ENCODE data around the gene SCAMP4.

The SCAMP4 gene

DNA sequence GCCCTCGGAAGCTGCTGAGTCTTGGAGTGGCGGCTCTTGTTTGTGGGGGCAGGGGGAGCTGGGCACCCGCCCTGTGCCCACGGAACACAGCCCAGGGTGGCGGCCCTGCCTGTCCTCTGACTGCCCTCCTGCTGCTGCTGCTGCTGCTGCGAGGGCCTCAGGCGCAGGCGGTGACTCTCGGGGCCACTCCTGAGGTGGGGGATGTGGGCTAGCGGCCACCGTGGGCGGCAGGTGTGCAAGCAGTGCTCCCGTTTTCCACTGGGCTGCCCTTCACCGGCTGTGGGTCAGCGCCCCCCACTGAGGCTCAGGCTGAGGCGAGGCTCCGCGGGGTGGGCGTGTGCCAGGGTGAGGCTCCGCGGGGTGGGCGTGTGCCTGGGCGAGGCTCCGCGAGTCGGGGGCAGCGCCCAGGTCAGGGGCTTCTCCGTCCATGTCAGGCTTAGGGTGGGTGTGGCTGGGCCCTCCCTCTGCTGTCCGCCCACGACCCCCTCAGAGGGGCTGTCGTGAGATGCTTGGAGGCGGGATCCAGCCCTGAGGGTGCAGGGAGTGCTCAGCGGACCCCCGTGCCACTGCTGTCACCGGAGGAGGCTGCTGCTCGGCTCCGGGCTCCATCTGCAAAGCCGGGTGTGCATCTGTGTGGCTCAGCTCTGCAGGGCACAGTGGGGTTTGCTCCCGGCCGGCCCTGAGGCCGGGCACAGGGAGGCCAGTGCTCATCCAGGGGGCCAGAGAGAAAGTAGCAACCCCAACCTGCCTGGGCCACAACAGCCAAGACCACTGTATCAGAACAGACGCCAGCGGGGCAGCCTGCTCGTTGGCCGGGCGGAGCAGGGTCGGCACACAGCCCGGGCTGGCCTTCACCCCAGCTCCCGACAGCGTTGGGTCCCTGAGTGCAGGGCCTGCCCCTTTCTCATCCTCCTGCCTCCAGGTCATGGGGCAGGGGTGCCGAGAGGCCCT is 50.2 kb downstream of the SCAMP4 start:
- DNase-seq = peak in 2 of 56 donors; percentile 24 to 35

DNA sequence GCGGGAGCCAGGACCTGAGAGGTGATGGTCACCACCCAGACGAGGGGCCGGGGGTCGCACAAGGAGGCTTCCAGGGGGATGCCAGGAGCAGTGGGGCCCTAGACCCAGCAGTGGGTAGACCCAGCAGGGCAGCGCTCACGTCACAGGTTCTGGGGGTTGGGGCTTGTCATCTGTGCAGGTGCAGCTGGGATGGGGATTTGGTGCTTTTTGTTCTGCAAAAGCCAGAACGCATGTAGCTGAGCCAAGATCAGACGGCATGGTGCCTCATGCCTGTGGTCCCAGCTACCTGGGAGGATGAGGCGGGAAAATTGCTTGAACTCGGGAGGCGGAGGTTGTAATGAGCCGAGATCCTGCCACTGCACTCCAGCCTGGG is 50.9 kb downstream of the SCAMP4 start:
- DNase-seq = no peak

DNA sequence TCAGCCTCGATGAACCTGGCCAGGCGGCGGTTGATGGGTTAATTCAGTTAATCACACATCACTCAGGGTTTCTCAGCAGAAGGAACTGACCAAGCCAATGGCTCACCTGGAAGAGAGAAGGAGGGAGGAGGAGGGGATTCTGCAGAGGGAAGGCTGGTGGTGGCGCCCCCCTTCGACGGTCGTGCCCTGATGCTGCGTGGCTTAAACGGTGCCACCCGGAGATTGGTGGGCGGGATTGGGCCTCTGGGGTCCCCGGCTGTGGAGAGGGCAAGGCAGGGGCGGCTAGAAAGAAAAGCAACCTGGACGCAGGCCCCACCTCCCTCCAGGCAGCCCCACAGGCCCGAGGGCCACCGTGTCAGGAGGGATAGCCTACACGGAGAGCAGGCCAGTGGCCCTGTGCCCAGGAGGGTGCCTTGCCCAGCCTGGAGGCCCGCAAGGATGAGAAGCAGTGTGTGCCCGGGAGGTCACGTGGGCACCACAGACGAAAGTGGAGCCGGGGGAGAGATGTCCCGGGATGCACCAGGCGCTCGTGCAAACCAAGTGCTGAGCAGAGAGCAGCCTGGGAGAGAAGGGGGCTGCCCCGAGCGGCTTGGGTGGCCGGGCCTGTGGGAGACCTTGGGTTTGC is 51.8 kb downstream of the SCAMP4 start:
- peak in 55 of 56 donors; percentile 16 to 95 (median 81) for DNase-seq

DNA sequence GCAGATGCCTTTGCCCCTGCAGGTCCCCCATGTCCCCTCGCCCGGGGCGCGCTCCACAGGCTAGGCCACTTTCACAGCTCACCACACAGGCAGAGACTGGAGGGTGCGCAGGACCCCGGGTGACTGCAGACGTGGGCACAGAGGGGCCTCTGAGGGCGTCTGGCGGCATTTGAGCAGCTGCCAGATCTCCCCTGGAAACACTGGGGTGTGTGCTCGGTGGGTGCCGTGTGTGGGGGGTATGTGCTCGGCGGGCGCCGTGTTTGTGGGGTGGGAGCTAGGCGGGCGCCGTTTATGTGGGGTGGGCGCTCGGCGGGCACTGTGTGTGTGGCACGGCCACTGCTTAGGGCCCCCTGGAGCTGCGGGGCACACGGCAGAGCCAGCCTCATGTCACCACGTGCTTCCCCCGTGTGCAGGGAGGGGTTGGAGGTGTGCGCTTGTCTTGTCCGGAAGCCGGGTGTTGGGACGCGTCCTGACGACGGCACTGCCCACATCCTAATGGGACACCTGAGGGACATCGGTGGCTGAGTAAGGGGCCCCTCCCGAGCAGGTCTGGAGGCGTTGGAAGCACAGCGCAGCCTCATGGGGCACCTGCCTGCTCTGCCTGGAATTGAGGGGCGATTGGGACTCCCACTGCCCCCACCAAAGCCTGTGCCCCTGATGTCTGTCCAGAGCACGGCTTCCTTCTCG is 52.5 kb downstream of the SCAMP4 start:
- no peak for DNase-seq

DNA sequence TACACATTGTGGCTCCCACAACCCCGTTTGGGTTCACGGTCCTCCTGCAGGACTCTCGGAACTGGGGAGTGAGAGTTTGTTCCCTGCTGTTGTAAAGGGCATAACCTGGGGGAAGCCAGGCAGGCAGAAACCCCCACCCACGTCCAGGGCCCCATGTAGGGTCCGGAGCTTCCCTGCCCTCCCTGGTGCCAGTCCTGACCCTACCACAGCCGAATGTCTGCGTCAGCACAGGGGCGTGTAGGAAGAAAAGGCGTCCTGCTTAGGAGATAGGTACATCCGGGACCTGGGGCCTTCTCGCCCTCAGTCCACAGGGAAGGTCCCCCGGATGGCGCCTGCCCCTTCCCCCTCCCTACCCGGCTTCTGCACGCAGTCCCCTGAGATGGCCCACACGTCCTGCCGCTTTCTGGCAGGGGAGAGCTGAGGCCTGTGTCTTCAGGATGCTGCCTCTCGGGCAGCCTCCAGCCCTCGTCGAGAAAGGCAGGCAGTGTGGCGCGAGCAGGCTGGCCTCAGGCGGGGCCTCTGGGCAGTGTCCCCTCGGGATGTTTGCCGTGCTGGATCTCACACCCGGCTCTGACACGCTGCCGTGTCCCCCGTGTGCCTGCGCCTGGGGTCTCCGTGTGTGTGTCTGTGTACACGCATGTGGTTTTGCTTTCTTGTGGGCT is 54.9 kb downstream of the SCAMP4 start:
- DNase-seq = no peak

DNA sequence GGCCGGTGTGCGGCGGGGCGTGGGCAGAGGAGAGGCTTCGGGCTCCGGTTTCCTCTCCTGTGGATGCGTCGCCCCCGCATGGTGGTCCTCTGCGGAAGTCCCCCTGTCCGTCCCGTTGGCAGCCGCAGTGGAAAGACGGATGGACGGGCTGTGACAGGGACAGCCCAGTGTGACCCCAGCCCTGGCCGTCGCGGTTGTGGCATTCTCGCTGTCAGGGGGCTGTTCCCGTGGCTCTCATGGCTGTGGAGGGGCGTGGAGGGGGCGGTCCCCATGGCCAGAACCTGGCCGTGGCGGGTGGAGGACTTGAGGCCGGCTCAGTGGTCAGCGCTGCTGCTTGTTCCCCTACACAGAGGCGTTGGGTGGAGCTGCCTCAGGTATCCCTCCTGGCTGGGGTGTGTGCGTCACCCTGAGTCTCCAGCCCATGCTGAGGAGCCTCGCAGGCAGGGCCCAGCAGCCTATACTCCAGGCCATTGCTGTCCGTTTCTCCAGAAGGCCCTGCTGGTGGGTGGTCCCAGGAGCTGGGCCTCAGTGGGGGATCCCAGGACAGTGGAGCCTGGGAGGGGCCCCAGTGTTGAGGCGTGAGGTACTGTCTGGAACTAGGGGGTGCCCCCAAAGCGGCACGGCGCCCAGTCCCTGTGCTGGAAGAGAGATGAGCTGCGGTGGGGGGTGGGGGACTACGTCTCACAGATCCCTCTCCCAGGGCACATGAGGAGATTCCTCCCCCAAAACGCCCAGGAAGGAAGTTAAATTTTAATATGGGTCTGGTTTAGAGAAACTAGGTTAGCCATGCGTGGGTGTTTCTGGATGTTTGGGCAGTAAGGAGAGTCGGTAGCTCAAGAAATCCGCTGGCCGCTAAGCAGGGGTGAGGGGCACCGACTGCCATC is 56.0 kb downstream of the SCAMP4 start:
- no peak for DNase-seq

DNA sequence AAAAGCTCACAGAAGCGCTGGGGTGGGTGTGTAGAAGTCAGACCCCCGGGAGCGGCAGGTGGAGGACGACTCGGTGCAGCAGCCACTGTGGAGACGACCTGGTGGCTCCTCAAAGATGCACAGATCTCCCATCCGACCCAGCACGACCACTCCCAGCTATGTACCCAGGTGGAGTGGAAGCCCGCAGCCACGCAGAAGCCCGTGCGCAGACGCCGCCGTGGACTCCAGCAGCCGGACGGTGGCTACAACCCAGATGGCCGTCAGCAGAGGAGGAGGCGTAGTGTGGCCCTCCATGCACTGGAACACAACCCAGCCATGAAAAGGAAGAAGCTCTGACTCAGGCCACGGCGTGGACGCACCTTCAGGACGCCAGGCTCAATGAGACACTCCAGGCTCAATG is 57.5 kb downstream of the SCAMP4 start:
- DNase-seq = no peak

DNA sequence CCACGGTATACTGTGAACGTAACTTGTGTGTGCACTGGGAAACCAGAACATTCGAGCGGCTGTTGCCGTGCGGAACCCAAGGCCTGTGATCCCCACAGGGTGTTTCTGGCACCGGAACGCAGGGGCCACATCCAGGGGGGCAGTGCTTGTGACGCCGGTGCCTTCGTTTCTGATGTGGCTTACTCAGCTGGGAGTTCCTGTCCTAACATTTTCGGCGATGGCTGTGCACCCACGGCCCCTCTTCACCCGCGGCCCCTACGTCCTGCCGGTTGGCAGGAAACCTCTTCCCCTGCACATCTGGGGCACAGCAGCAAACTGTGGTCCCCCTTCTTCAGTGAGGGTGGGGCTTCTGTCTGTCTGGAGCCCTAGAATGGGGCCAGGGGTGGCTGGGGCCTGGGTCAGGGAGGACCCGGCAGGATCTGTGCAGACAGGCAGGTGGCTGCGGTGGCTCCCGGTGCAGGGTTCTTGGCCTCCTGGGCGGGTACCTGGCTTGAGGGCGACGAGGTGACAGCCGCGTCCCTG is 61.9 kb downstream of the SCAMP4 start:
- DNase-seq = no peak

DNA sequence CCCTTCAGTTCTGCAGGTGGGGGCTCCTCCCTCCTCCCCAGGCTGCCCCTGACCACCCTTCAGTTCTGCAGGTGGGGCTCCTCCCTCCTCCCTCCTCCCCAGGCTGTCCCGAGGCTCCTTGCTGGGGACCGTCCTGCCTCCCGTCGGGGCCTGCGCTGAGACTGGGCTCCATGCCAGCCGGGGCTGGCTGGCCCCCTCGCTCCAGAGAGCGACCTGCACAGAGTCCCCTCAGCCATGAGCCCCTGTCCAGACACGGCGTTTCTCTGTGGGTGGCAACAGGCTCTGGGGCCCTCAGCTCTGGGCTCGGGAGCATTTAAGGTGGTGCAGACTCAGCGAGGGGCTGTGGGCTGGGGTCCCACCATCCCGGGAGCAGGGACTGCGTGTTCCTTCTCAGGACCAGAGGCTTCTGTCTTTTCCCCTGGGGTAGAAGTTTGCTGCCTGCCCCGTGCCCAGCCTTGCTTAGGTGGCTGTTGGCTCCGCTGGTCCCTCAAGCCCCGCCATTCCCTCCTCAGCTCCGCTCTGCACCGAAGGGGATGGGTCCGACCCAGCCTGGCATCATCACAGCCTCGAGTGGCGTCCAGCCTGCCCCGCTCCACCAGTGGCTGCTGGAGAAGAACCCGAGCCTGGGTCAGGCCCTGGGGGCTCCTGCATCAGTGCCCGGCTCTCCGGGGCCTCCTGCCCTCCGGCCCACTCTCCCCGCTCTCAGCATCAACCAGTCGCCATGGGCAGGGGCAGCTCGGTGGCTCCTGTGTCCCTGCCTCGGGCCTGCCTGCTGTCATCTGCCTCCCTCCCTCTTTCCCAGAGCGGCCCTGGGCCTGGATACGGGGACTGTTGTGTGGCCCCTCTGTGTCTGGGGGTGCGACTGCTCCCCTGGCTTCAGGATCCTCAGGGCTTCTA is 63.3 kb downstream of the SCAMP4 start:
- no peak for DNase-seq

DNA sequence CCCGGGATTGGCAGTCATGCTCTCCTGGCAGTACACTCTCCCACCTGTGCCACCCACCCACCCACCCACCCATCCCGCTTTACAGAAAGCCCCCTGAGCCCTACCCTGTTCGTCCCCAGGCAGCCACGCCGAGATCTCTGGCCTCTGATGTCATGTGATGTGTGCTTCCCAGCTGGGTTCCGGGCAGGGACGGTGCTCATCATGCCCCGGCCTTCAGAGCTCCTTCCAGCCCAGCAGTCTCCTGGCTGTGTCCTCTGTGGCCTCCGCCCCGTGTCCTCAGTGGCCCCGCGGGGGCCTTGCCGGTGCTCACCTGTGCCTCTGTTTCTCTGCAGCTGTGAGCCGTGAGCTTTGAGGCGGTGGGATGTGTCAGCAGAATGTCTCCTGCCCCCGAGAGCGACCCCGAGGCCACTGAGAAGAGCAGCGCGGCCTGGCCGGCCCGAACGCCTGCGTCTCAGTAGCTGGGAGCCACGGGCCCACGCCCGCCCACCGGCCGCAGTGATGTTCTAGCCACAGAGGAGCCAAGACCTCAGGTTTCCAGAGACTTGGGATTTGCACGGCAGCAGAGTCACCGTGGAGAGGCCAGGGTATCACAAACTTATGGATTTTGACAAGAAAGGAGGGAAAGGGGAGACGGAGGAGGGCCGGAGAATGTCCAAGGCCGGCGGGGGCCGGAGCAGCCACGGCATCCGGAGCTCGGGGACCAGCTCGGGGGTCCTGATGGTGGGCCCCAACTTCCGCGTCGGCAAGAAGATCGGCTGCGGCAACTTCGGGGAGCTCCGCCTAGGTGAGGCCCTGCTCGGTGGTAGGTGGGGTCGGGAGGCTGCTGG is 64.2 kb downstream of the SCAMP4 start:
- no peak for DNase-seq

DNA sequence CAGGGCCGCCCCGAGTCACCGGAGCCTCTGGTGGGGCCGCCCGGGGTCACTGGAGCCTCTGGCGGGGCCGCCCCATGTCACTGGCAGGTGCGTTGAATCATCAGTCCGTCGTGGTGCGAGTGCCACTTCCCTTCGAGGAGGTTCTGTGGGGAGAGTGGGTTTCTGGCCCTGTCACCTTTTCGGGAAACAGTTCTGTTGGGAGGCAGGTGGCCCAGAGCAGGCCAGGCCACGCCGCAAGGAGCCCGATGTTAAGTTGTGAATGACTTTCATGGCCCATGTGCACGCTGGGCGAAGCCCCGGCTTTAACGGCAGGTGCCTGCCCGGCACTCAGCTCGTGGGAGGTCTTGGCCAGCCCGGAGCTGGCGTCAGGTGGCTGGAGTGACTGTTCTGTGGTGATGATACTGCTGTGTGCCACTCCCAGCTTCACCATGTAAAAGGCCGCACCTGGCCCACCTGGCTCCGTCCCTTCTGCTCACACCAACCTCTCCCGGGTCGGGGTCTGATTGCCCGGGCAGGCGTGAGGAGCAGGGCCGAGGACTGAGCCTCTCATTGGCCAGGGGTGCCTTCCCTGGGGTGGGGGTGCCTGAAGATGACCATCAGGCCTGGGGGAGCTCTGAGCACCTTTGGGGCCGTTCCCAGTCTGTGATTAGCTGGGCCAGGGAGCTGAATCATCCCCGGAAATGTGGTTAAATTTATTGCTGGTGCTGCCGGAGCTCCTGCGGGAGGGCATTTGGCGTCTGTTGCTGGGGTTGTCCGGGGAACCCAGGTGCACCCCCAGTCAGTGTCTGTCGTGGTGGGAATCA is 65.0 kb downstream of the SCAMP4 start:
- no peak for DNase-seq

DNA sequence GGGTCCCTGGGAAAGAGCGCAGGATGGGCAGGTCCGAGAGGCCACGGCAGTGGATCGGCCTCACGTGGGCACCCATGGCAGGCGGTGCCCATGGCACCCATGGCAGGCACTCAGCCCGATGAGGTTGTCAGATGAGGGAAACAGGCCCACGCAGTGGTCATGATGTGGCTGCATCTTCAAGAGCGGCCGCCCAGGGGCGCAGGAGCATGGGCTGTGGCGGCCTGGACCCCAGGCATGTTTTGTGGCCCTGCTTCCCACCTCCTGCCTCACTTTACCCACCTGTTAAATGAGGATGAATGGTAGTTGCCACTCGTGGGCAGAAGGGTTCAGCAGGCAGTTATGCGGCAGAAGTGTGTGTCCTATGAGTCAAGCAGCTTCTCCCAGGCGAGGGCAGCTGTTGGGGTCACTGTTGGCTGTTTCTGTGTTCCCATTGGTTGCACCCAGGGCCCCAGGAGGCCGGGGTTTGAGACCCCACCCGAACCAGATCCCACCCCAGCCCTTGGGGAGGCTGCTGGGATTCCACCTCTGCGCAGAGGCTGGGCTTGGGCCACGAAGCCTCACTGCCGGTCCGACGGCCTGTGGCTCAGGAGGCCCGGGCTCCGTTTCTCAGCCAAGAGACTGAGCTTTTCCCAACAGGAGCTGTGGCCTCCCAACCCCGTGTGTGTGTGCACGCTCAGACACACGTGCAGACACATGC is 65.8 kb downstream of the SCAMP4 start:
- no peak for DNase-seq

DNA sequence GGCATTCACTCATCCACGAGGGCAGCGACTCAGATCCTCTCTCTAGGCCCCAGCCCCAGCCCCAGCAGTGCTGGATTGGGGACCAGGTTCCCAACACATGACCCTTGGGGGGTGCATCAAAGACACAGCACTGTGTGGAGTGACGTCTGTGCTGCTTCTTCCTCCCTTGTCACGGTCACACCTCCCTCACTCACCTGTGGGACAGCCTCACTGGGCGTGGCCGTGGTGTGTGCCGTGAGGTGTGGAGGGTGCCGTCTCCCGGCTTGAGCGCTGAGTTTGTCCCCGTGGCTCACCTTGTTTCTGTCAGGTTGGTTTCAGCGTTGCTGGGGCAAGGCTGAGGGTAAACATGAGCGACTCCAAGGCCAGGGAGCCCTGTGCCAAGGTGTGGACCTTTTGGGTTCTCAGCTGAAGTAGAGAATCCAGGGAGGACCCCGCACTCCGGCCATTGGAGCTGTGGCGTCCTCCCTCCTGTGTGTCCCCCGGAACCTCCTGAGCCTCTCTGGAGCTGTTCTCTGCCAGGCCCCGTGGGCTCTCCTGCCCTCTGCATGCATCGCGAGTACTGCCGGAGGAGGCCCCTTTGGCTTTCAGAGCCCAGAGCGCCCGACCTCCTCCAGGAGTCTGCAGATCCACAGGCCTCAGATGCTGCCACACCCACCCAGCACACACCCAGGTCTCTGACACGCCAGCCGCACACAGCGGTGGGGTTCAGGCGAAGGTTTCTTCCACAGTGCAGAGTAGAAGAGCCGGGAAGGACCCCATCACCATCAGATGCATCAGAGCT is 69.4 kb downstream of the SCAMP4 start:
- no peak for DNase-seq

DNA sequence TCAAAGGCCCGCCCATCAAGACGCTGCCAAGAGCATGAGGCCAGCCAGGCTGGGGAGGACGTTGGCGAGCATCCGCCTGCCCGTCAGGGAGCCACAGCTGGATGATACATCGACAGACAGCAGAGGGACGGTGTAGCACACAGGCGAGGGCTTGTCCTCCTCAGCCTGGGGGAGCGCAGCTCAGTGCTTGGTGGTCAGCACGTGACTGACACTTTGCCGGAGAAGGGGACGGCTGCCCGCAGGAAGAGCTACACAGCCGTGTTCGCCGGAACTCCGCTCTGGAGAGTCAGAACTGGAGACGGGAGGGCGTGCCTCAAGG is 69.9 kb downstream of the SCAMP4 start:
- peak in 18 of 56 donors; percentile 2 to 53 (median 27) for DNase-seq

Measured in amygdala (tissue), 56 donors.